CD4-positive, alpha-beta T cell treated with Interferon alpha-2 for 1 hour (primary cell): ENCODE data around the gene TTLL12.

Experiments used
- DNase-seq, 2 donors: peaks; one replicate each; pipeline ENCODE4 v3.0.0-alpha.2; 2020 to 2022

TTLL12 gene

GRCh38 chr22:43118953-43119458 lies 67.9 kb downstream of the TTLL12 start:
- DNase-seq, result no peak

GRCh38 chr22:43118024-43118849 lies 68.7 kb downstream of the TTLL12 start:
- no peak for DNase-seq

- no peak for DNase-seq
These were observed 70.0 kb downstream of the TTLL12 start for GRCh38 chr22:43116932-43117331.
